Transverse colon (tissue), 4 donors: ENCODE data around the gene KIF16B.

Source experiments
- EP300 ChIP-seq: sonication (generic); formaldehyde crosslinking; IDR thresholded peaks from one replicate; pipeline ENCODE4 v1.6.1; 2017; ENCODE audit warnings: antibody characterized with exemption, low read depth
- POLR2A ChIP-seq: fragments of 450-650 bp; IDR thresholded peaks from one replicate; pipeline ENCODE4 v1.6.1; 2016; ENCODE audit warnings: antibody characterized with exemption, mild to moderate bottlenecking, moderate library complexity
- POLR2AphosphoS5 ChIP-seq, 3 donors: sonication (generic); formaldehyde crosslinking; IDR thresholded peaks; one replicate each; pipeline ENCODE4 v1.6.1; 2016; ENCODE audit warnings: antibody characterized with exemption in 3 of 3
- TF ChIP-seq, protein P1 (sequence below), 5 experiments: fragments of 200-600 bp in 3 of 5; fragments of 450-650 bp in 2 of 5; sonication (generic) in 3 of 5; IDR thresholded peaks; 1 replicate in 2 of 5; 2 replicates in 3 of 5; pipeline ENCODE4 v1.5.1; 2016 to 2017; ENCODE audit warnings: antibody characterized with exemption in 5 of 5, inconsistent platforms in 3 of 5, mild to moderate bottlenecking in 2 of 5, moderate library complexity in 1 of 5

DNA sequence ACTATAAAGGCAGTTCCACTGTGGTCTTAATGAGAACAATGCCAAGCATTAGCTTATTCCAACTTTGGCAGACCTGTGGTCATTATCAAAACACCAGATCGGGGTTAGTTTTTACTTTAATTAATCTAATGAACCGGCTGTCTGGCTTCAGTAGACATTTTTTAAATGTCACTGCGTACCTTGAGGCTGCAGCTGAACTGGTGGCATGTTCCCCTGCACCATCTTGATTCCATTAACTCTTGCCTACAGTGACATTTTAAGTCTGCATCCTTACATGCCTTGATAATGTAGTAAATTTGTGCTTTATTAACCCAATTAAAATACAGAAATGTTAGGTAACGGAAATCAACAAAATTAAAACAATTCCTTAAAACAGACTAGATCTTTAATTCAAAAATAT lies 127.0 kb downstream of the KIF16B start:
- TF ChIP-seq POLR2AphosphoS5 (IDR thresholded peaks at IDR 0.05) = no peak
- TF ChIP-seq, protein P1, sequence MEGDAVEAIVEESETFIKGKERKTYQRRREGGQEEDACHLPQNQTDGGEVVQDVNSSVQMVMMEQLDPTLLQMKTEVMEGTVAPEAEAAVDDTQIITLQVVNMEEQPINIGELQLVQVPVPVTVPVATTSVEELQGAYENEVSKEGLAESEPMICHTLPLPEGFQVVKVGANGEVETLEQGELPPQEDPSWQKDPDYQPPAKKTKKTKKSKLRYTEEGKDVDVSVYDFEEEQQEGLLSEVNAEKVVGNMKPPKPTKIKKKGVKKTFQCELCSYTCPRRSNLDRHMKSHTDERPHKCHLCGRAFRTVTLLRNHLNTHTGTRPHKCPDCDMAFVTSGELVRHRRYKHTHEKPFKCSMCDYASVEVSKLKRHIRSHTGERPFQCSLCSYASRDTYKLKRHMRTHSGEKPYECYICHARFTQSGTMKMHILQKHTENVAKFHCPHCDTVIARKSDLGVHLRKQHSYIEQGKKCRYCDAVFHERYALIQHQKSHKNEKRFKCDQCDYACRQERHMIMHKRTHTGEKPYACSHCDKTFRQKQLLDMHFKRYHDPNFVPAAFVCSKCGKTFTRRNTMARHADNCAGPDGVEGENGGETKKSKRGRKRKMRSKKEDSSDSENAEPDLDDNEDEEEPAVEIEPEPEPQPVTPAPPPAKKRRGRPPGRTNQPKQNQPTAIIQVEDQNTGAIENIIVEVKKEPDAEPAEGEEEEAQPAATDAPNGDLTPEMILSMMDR (IDR thresholded peaks at IDR 0.05) = no peak
- TF ChIP-seq EP300 = no peak
- no peak for TF ChIP-seq POLR2A
